HG03469 (cell line): Measurements from ENCODE around the gene RUNX3.

ENCODE experiments used
- ATAC-seq: cut with Tn5 transposase; IDR thresholded peaks from one replicate; pipeline ENCODE4 v1.9.1; 2021; ENCODE audit warnings: mild to moderate bottlenecking, moderate library complexity, moderate number of reproducible peaks; ENCODE audit not compliant: unreplicated experiment

Gene RUNX3

DNA sequence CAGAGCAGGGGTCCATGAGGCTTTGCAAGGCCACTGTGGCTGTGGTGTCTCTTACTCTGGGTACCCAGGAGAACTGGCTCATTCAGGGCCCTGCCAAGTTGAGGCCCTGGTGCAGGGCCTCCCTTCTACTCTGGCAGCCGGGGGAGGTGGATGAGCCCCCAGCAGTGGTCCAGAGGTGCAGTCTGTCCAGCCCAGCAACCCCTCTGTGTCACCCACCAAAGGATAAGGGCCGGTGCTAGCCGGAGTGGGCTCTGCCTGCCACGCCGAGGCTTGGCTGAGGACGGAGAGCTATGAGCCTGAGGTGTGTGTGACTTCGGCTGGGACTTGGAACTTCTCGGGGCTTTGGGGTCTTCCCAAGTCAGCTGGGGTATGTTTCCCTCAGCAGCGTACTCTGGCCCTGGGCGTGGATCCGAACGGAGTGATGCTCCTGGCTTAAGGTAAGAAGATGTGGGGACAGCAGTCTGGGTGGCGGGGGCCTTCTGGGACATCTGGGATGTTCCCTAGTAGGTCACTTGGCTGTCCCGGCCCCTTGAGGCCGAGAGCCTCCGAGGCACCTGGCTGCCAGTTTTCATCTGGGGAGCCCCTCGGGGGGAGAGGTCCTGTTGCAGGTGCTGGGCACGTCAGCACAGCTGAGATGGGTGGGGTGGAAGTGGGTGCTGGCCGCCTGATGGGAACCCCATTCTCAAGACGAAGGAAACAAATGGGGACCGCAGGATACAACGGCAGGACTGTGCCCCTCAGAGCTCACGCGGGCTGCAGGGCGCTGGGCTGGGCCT is 25.9 kb downstream of the RUNX3 start:
- no peak for ATAC-seq

DNA sequence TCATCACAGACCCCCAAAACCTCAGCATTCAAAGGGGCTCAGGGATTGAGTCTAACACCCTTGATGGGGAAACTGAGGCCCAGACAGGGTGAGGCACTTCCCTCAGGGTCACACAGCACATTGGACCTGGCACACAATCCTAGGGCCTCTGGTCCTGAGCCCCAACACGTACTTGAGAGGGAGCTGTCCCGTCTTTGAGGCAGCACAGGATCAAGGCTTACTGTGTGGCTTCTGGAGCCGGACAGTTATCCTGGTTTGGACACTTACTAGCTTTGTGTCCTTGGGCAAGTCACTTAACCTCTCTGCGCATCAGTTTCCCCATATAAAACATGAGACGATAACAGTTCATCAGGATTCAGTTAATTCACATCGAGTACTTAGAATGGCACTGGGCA is 26.5 kb downstream of the RUNX3 start:
- no peak for ATAC-seq

DNA sequence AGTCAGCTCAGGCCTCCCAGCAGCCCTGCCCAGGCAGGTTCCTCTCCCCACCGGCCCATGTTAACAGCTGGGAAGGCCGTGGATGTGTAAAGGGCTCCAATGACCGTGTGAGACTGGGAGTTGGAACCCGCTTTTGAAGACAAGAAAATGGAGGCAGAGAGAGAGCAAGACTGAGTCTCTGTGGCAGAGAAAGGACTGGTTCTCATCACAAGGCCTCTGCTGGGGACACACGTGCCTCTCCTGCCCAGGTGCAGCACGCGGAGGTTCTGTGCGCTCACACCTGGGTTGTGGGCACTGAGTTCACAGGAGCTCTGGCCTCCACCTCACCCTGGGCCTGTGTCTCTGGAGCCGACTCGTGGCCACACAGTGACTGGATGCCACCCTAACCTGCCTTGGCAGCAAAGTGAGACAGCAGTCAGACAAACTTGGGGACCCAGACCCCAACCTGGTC is 27.0 kb downstream of the RUNX3 start:
- ATAC-seq = no peak

DNA sequence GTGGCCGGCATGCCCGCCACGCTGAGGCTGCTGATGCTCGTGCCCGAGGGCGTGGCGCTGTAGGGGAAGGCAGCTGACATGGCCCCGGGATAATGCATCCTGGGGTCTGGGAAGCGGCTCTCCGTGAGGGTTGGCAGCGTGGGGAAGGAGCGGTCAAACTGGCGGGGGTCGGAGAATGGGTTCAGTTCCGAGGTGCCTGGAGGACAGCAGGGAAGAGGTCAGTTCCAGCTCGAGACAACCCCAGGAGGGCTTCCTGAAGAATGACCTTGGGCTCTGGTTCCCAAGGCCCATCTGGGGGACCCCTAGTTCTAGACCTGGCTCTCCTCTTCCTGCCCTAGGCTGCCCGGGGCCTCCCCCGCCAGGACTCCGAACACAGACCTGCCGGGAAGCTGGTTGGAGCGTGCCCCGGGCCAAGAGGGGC is 27.6 kb downstream of the RUNX3 start:
- ATAC-seq = no peak

DNA sequence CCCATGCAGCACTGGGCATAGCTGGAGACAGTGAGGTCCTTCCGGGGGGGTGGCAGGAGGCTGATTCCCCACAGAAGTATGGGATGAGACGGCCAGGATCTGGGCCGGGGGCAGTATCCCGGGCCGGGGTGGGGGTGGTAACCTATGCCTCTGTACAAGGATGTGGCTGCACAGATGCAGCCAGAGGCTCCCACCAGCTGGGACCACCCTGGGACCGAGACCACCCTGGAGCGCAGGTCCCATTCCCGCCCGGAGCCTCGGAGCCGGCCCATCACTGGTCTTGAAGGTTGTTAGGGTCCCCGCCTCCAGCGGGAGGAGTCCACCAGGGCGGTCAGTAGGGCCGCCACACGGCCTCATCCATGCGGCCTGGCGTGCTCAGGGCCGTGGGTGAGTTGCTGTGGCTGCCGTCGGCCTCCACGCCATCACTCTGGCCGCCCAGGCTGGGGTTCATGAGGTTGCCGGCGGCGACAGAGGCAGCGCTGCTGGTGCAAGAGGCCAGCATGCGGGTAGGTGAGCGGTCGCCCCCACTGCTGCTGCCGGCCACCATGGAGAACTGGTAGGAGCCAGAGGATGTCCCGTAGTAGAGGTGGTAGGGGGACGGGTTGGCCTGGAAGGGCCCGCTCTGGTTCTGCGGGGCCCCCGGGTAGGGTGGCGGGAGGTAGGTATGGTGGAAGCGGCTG is 28.1 kb downstream of the RUNX3 start:
- no peak for ATAC-seq

DNA sequence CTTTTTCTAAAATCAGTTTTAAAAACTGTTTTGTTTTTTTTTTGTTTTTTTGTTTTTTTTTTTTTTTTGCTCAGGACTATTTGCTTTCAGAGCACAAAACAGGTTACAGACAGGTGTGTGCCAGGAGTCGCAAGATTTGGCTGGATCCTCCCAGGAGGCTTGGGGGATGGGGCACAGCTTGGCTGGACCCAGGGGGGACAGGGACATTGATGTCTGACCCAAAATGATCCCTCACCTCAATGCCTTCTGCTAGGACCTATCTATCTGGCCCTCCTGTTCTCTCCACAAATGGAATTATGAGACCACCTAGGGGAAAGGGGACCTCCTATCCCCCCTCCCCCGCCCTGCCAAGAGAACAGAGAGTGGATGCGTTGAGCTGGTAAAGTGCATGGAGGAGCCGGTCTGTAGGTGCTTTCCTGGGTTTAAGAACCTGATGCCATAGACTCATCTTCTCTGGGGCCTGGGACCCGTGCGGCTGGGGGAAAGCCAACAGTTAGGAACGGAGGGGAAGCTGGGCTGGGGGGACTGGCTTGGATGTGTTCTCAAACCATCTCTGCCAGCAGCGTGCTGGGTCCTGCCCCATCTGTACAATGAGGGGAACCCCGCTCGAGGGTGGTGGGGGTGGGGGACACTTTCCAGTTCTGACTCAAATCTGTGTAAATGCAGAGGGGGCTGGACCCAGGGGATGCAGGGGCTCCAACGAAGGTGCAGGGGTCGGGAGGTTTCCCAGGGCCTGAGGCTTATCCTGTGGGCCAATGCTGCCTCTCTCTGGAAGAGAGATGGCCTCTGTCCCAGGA is 28.9 kb downstream of the RUNX3 start:
- no peak for ATAC-seq

DNA sequence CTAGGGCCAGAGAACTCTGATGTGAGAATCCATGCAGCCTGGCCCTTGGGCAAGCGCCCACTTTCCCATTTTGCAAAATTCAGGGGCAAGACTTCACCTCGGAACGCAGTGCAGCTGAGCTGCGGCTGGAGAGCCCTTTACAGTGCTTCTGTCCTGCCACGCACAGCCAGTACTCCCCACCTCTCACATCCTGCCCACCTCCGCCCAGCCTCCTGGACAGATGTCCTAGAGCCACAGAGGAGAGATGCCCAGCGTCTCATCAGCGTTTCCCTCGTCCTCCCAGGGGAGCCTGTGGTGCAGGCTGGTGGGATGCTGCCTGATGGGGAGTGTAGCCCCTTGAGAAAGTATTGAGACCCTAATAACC is 29.6 kb downstream of the RUNX3 start:
- no peak for ATAC-seq

DNA sequence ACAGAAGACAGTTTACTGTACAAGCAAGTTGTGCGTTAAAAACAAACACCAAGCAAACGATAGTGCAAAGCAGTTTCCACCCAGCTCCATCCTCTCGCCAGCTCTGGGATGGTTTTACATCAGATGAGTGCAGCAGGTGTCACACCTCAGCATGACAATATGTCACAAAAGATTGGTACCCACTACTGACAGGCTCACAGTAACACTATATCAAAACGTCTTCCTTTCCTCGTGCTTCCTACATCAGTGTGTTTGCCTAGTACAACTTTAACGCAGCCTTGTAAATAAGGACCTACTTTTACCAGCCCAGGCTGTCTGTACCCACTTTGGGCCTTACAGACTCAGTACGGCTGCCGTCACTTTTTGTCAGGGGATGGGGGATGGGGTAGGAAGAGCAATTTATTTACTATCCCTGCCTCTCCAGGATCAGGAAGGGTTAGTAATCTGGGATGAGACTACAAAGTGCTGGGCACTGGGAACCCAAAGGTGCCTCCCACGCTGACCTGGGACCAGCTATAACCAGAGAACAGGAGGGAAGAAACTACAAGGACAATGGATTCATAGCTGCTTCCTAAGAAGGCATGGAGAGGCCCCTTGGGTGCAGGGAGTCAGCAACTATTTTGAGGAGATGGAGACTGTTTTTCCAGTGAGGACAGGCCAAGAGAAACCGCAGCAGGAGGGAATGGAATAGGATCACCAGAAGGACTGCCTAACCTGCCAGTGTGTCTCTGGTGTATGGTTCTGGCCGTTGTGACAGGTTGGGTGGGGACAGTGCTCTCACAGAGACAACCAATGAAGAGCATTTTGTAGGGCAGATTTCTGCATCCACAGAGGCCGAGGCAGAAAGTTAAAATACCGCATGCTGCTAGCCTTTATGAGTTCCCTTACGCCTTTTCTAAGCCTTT is 30.2 kb downstream of the RUNX3 start:
- no peak for ATAC-seq

DNA sequence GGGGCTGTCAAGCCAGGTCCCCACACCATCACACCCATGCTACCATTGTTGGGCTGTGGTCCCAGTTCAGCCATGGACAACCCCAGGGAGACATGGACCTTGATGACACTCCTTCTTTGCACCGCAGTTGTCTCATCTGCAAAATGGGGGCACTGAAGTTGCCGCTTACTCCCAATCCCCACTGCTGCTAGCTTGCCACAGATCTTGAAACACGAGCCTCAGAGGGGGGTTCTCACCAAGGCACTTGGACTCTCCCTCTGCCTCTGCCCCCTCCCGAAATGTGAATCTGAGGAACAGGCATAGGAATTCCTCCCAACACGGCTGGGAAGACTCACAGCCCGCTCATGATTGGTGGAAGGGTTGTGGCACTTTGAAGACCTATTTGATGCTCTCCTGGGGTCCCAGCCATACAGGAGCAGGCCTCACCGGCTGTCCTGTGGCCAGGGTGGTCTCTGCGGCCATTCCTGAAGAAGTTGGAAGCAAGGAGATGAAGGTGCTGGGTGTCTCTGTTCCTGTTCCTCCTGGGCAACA is 31.1 kb downstream of the RUNX3 start:
- no peak for ATAC-seq

DNA sequence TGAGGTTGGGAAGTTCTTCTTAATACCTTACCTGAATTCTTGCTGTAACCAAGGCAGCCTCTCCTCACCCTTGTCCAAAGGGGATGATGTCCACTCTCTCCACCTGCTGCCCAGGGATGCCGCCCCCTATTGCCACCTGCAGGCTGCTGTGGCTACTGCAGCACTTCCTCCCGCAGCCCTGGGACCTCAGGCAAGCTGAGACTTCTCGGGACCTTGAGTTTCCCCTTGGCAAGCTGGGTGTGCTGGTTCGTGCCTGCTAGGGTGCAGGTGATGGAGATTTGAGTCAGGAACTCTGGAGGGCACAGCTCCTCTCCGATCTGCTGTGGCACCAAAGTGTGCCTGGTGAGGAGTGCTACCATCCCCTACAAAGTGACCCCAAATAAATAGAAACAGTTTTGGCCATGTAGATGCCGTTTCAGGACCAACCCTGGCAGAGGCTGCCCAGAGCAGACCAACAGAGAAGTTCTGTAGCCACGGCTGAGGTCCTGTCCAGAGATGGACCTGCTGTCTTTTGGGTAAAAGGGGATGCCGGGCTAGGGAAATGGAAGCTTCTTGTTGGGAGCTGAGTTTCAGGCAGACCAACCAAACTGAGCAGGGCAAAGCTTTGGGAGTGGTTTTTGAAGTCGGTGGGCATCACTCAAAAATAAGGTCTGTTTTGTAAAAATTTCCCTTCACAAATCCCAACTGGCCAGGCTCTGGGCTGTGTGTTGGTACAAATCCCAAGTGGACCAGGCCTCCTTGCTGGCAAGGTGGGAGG is 31.7 kb downstream of the RUNX3 start:
- ATAC-seq = no peak

DNA sequence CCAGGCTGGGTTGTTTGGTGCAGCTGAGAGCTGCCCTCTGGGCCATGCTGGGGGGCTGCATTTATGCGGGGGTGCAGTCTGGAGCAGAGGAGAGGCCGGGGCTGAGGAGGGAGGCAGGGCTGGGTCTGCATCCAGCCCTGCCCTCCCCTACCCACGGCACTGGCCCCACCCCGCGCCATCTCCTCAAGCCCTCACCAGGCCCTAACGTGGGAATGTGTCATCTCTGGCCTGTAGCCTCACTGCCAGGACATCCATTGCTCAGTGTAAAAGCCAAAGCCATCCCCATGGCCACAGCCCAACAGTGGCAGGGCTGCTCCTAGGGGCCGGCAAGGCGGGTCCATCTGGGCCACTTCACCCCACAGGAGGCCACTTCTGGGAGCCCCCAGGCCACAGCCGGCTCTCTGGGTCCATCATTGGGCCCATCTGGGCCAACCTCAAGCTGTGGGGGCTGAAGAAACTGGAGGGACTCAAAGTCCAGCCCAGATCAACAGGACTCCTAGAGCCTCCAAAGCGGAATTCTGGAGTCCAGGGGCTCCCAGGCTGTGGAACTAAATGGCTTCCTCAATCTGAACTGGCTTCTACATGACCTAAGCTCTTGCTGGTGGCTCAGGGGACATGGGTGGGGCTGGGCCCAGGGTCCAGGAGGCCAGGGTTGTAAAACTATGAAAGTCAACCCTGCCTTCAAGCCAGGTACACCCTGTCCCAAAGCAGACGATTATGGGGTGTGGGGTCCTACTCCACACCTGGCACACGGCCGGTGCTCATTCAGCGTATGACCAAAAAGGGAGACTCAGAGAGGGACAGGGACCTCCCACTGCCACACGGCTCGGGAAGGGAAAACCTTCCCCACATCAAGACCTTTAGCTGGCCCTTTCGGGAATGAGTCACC is 32.6 kb downstream of the RUNX3 start:
- ATAC-seq = no peak

DNA sequence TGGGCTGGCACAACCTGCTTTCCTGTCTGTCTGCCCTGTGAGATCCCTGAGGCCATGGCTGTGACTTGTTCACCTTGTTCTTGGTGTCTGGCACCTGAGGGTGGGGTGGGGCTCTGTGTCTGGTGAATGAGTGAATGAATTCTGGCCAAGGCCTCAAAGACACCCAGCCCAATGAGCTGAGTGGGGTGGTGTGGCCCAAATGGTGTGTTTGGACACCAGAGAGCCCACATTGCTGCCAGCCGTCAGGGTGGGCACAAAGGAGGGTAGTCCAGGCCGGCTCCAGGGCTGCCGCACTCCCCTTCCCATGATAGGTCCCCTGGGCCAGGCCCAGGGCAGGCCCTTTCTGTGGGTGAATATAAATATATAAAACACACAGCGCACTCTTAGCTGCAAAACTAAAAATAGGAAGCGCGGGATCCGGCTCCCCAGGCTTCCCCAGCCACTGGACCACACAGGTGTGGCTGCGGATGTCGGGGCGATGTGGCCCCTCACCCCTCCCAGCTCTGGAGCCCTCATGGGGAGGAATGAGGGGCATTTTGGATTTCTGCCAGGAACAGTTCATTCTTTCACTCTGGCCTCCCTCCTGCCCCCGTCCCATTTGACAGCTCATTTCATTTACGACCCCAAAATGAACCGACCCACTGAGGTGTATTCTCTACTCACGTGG is 33.3 kb downstream of the RUNX3 start:
- ATAC-seq = no peak

DNA sequence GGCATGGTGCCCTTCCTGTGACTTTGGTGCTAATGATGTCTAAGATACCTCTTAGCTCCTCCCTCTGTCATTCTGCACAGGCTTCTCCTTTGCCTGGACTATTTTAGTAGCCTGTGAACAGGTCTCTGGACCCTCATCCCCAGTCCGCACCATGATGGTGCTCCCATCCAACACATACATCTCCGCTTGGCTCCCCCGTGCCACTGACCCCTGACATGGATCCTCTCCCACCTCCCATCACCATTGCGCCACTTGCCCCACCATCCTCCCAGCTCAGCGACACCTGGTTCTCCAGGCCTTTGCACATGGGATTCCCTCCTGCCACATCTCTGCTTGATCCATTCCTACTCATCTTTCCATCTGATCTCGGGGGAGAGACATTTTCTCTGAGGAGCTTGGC is 33.9 kb downstream of the RUNX3 start:
- no peak for ATAC-seq

DNA sequence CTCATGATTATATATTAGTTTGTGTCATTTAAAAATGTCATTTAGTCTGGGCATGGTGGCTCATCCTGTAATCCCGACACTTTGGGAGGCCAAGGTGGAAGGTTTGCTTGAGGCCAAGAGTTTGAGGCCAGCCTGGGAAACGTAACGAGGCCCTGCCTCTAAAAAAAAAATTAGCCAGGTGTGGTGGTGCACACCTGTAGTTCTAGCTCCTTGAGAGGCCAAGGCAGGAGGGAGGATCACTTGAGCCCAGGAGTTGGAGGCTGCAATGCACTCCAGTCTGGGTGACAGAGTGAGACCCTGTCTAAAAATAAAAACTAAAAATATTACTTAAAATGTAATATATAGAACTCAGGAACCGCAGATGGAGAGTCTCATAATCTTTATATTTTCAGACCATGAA is 34.6 kb downstream of the RUNX3 start:
- no peak for ATAC-seq

DNA sequence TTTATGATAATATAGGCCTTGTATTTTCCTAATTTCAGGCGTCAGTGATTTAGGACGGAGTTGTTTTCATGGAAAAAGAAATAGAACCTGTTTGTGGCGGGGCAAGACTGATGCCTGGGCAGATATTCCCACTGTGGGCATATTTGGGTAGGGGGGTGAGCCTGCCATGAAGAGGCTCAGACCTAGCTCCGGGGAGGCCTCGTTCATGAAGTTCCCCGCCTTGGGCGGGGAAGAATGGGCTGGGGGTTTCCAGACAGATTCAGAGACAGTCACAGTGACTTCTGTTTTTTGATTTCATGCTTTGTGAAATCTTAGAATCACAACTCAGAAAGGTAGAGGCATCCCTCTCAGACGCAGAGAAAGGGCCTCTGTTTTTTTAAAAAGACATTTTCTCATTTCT is 36.1 kb downstream of the RUNX3 start:
- no peak for ATAC-seq

DNA sequence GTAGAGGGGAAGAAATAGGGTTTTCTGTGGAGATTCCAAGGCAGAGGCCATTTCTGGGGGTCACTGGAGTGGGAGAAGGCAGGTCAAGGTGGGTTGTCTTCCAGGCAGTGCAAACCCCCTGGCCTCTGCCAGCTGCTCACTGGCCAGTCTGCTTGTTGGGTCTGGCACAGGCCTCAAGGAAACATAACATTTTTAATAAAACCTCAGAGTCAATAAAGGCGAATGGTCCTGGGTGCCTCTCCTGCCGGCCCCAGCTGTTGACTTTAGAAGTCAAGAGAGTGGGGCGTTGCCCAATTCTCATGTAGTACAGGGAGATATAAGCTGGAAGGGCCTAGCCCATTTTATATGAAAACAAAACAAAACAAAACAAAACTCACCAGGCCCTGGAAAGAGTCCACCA is 36.6 kb downstream of the RUNX3 start:
- ATAC-seq = no peak

DNA sequence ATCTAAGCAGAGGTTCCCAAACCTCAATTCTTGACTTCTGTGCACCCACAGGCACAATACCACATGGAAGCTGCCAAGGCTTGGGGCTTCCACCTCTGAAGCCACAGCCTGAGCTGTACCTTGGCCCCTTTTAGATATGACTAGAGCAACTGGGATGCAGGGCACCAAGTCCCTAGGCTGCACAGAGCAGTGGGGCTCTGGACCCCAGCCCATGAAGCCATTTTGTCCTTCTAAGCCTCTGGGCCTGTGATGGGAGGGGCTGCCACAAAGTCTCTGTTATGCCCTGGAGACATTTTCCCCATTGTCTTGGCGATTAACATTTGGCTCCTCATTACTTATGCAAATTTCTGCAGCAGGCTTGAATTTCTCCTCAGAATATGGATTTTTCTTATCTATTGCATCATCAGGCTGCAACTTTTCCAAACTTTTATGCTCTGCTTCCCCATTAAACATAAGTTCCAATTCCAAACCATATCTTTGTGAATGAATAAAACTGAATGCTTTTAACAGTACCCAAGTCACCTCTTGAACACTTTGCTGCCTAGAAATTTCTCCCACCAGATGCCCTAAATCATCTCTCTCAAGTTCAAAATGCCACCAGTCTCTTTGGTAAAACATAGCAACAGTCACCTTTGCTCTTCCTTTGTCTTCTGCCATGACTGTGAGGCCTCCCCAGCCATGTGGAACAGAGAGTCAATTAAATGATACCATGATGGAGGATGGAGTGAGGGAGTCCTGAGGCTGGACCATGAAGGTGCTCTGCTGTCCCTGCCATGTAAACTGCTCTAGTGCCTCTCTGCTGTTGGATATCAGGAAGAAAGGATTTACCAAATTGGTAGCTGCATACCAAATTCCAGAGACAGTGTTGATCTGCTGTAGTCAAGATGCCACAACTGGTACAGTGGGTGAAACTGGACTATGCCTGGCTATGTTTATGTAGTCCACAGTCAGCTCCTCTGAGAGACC is 37.6 kb downstream of the RUNX3 start:
- ATAC-seq = no peak
